ENCODE measurements around the gene MORC3.
"Not testable (repeated sequence)": the region's sequence is repeated elsewhere in the genome, so short reads cannot be mapped to it uniquely, and the experiment has no call there.

The MORC3 gene

DNA sequence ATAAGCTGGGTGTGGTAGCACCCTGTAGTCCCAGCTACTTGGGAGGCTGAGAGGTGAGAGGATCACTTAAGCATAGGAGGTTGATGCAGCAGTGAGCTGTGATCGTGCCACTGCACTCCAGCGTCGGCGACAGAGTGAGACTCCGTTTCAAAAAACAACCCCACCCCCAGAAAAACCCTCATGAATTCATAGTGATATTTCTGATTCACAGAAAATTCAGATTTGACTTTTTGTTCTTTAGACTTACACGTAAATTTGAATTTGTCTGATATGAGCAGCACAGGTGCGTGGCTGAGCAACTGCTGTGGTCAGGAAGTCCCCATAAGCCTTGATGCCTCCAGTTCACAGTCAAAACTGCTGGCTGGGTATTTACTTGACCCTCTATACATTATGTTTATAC, 10.0 kb upstream of the MORC3 start:
- no peaks in the 10 kb centered on the region for H3K79me2 ChIP-seq (ENCODE audit: insufficient read depth, low read length)
- H3K36me3 ChIP-seq (ENCODE audit: low read length) = no peaks in the 10 kb centered on the region
- TF ChIP-seq, protein P1, sequence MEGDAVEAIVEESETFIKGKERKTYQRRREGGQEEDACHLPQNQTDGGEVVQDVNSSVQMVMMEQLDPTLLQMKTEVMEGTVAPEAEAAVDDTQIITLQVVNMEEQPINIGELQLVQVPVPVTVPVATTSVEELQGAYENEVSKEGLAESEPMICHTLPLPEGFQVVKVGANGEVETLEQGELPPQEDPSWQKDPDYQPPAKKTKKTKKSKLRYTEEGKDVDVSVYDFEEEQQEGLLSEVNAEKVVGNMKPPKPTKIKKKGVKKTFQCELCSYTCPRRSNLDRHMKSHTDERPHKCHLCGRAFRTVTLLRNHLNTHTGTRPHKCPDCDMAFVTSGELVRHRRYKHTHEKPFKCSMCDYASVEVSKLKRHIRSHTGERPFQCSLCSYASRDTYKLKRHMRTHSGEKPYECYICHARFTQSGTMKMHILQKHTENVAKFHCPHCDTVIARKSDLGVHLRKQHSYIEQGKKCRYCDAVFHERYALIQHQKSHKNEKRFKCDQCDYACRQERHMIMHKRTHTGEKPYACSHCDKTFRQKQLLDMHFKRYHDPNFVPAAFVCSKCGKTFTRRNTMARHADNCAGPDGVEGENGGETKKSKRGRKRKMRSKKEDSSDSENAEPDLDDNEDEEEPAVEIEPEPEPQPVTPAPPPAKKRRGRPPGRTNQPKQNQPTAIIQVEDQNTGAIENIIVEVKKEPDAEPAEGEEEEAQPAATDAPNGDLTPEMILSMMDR (IDR thresholded peaks at IDR 0.05; ENCODE audit: insufficient read depth, low read length, poor library complexity, severe bottlenecking) = no peak
- TF ChIP-seq EZH2phosphoT487 (conservative IDR thresholded peaks at IDR 0.05; ENCODE audit: low read length) = no peak
- peaks cover 11% of the 10 kb centered on the region; the same call in 1 of the 2 replicates for H3F3A ChIP-seq (ENCODE audit: insufficient read depth)
- H3K4me3 ChIP-seq (ENCODE audit: insufficient read depth, low read length, poor library complexity, severe bottlenecking) = no peak overlapping the region
- H3K9me3 ChIP-seq (ENCODE audit: insufficient read depth, low read length) = no peaks in the 10 kb centered on the region
- peak overlapping the region; percentile 75 for H2AFZ ChIP-seq (ENCODE audit: low read depth, low read length, severe bottlenecking)
- peak overlapping the region; percentile 48 for H3K4me2 ChIP-seq (ENCODE audit: low read depth, low read length, poor library complexity, severe bottlenecking)
- no peaks in the 10 kb centered on the region for H4K20me1 ChIP-seq (ENCODE audit: low read depth, low read length)
- no peaks in the 10 kb centered on the region for H3K27me3 ChIP-seq (ENCODE audit: low read length)
- peak overlapping the region; percentile 4; the same call in 1 of the 2 replicates for H3K9ac ChIP-seq (ENCODE audit: low read length)
- peak overlapping the region; percentile 70 for H3K27ac ChIP-seq (ENCODE audit: low read depth, low read length)
- no peaks in the 10 kb centered on the region for H3K9me2 ChIP-seq (replicated peaks; ENCODE audit: insufficient read depth, low read length)

DNA sequence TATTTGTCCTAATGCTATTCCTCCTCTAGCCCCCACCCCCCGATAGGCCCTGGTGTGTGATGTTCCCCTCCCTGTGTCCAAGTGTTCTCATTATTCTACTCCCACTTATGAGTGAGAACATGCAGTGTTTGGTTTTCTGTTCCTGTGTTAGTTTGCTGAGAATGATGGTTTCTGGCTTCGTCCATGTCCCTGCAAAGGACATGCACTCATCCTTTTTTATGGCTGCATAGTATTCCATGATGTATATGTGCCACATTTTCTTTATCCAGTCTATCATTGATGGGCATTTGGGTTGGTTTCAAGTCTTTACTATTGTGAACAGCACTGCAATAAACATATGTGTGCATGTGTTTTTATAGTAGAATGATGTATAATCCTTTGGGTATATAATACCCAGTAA, 6.6 kb upstream of the MORC3 start:
- not testable (repeated sequence) for H3K9me2 ChIP-seq (replicated peaks; ENCODE audit: insufficient read depth, low read length); H3K9me3 ChIP-seq (ENCODE audit: insufficient read depth, low read length); H3K36me3 ChIP-seq (ENCODE audit: low read length); H3K27me3 ChIP-seq (ENCODE audit: low read length); H3K9ac ChIP-seq (ENCODE audit: low read length); H3K4me3 ChIP-seq (ENCODE audit: insufficient read depth, low read length, poor library complexity, severe bottlenecking); H3K4me2 ChIP-seq (ENCODE audit: low read depth, low read length, poor library complexity, severe bottlenecking); H3K27ac ChIP-seq (ENCODE audit: low read depth, low read length); H4K20me1 ChIP-seq (ENCODE audit: low read depth, low read length); H3K79me2 ChIP-seq (ENCODE audit: insufficient read depth, low read length); H2AFZ ChIP-seq (ENCODE audit: low read depth, low read length, severe bottlenecking)
- H3F3A ChIP-seq (ENCODE audit: insufficient read depth) = peaks cover 11% of the 10 kb centered on the region; the same call in 1 of the 2 replicates

DNA sequence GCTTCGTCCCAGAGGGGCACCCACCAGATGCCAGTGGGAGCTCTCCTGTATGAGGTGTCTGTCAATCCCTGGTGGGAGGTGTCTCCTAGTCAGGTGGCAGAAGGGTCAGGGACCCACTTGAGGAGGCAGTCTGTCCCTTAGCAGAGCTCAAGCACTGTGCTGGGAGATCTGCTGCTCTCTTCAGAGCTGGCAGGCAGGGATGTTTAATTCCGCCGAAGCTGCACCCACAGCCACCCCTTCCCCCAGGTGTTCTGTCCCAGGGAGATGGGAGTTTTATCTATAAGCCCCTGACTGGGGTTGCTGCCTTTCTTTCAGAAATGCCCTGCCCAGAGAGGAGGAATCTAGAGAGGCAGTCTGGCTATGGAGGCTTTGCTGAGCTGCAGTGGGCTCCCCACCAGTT, 4.0 kb upstream of the MORC3 start:
- H3K9me2 ChIP-seq (replicated peaks; ENCODE audit: insufficient read depth, low read length); H3K9ac ChIP-seq (ENCODE audit: low read length); H3F3A ChIP-seq (ENCODE audit: insufficient read depth); H3K4me3 ChIP-seq (ENCODE audit: insufficient read depth, low read length, poor library complexity, severe bottlenecking); H2AFZ ChIP-seq (ENCODE audit: low read depth, low read length, severe bottlenecking); H3K27ac ChIP-seq (ENCODE audit: low read depth, low read length); H3K4me2 ChIP-seq (ENCODE audit: low read depth, low read length, poor library complexity, severe bottlenecking); H4K20me1 ChIP-seq (ENCODE audit: low read depth, low read length); H3K27me3 ChIP-seq (ENCODE audit: low read length); H3K36me3 ChIP-seq (ENCODE audit: low read length); H3K9me3 ChIP-seq (ENCODE audit: insufficient read depth, low read length); H3K79me2 ChIP-seq (ENCODE audit: insufficient read depth, low read length): not testable (repeated sequence)

DNA sequence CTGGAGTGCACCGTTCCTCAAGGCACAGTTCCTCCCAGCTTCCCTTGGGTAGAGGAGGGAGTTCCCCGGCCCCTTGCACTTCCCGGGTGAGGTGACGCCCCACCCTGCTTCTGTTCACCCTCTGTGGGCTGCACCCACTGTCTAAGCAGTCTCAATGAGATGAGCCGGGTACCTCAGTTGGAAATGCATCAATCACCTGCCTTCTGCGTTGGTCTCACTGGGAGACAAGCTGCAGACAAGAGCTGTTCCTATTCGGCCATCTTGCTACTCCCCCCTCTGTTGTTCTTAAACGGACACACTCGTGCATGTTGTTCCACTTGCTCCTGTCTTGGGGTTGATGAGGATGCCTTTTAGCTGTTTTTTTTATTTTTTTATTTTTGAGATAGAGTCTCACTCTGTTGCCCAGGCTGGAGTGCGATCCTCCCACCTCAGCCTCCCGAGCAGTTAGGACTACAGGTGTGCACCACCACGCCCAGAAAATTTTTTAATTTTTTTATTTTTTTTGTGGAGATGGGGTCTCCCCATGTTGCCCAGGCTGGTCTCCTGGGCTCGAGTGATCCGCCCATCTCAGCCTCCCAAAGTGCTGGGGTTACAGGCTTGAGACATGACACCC, 3.0 kb upstream of the MORC3 start:
- TF ChIP-seq, protein P1 (IDR thresholded peaks at IDR 0.05; ENCODE audit: insufficient read depth, low read length, poor library complexity, severe bottlenecking) = no peak
- TF ChIP-seq EZH2phosphoT487 (conservative IDR thresholded peaks at IDR 0.05; ENCODE audit: low read length) = no peak
- H3K27me3 ChIP-seq (ENCODE audit: low read length) = no peaks in the 10 kb centered on the region
- 0 out of 2 replicates have a peak, but pooled peaks cover 6% of the 10 kb centered on the region for H3F3A ChIP-seq (ENCODE audit: insufficient read depth)
- H3K9ac ChIP-seq (ENCODE audit: low read length) = no peak overlapping the region
- no peaks in the 10 kb centered on the region for H3K36me3 ChIP-seq (ENCODE audit: low read length)
- no peaks in the 10 kb centered on the region; the same call in 1 of the 2 replicates for H4K20me1 ChIP-seq (ENCODE audit: low read depth, low read length)
- no peak overlapping the region for H2AFZ ChIP-seq (ENCODE audit: low read depth, low read length, severe bottlenecking)
- no peak overlapping the region for H3K27ac ChIP-seq (ENCODE audit: low read depth, low read length)
- peaks cover 15% of the 10 kb centered on the region for H3K79me2 ChIP-seq (ENCODE audit: insufficient read depth, low read length)
- H3K4me2 ChIP-seq (ENCODE audit: low read depth, low read length, poor library complexity, severe bottlenecking) = no peak overlapping the region
- H3K9me3 ChIP-seq (ENCODE audit: insufficient read depth, low read length) = no peaks in the 10 kb centered on the region
- no peak overlapping the region for H3K4me3 ChIP-seq (ENCODE audit: insufficient read depth, low read length, poor library complexity, severe bottlenecking)
- no peaks in the 10 kb centered on the region for H3K9me2 ChIP-seq (replicated peaks; ENCODE audit: insufficient read depth, low read length)

DNA sequence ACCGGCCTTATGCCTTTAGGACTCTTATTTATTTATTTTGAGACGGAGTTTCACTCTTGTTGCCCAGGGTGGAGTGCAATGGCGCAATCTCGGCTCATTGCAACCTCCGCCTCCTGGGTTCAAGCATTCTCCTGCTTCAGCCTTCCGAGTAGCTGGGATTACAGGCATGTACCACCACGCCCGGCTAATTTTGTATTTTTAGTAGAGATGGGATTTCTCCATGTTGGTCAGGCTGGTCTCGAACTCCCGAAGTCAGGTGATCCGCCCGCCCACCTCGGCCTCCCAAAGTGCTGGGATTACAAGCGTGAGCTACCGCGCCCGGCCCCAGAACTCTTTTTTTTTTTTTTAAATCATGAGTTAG, 611 bp upstream of the MORC3 start:
- Histone ChIP-seq H3K4me2 (ENCODE audit: low read depth, low read length, poor library complexity, severe bottlenecking) (peak overlapping the region; percentile 86), H3K27ac (ENCODE audit: low read depth, low read length) (peak overlapping the region; percentile 40; the same call in 1 of the 2 replicates), H2AFZ (ENCODE audit: low read depth, low read length, severe bottlenecking) (peak overlapping the region; percentile 94), H3K79me2 (ENCODE audit: insufficient read depth, low read length) (peaks cover 38% of the 10 kb centered on the region), H3K4me3 (ENCODE audit: insufficient read depth, low read length, poor library complexity, severe bottlenecking) (peak overlapping the region; percentile 94), H3K9ac (ENCODE audit: low read length) (peak overlapping the region; percentile 86)
- H3K9me3 ChIP-seq (ENCODE audit: insufficient read depth, low read length); H3K36me3 ChIP-seq (ENCODE audit: low read length); H3K27me3 ChIP-seq (ENCODE audit: low read length); H3K9me2 ChIP-seq (replicated peaks; ENCODE audit: insufficient read depth, low read length); H3F3A ChIP-seq (ENCODE audit: insufficient read depth); H4K20me1 ChIP-seq (ENCODE audit: low read depth, low read length): not testable (repeated sequence)
